HepG2 (cell line): ENCODE results near the gene ID3. TPM values are rescaled to one million over a fixed set of nuclear protein-coding genes. Genes with fewer than 3 reads are reported as not detected.

ENCODE experiments used
- ATF5 ChIP-seq: sonication (generic); formaldehyde crosslinking; IDR thresholded peaks from 2 replicates; pipeline ENCODE4 v1.4.0; 2020; ENCODE audit warnings: mild to moderate bottlenecking, low read depth, missing genetic modification reagents
- CBX2 ChIP-seq, 2 experiments: fragments of 200-600 bp in 1 of 2; sonication (generic); formaldehyde crosslinking in 1 of 2; IDR thresholded peaks; 2 replicates each; pipeline versions ENCODE4 v1.7.0 to v1.8.1; 2018 to 2022; ENCODE audit warnings: low read depth in 2 of 2, low read length in 1 of 2, mild to moderate bottlenecking in 1 of 2, missing genetic modification reagents in 1 of 2
- FLYWCH1 ChIP-seq: sonication (generic); formaldehyde crosslinking; IDR thresholded peaks from 2 replicates; pipeline ENCODE4 v1.8.1; 2023; ENCODE audit warnings: mild to moderate bottlenecking, missing genetic modification reagents
- GFI1 ChIP-seq: sonication (generic); formaldehyde crosslinking; IDR thresholded peaks from 2 replicates; pipeline ENCODE4 v1.5.0; 2020; ENCODE audit warnings: missing genetic modification reagents, mild to moderate bottlenecking, borderline replicate concordance
- HOXA5 ChIP-seq: sonication (generic); formaldehyde crosslinking; IDR thresholded peaks from 2 replicates; pipeline ENCODE4 v1.4.0; 2020; ENCODE audit warnings: missing genetic modification reagents
- KDM4B ChIP-seq: sonication (generic); formaldehyde crosslinking; IDR thresholded peaks from 2 replicates; pipeline ENCODE4 v1.4.0; 2020; ENCODE audit warnings: missing genetic modification reagents
- KLF11 ChIP-seq: IDR thresholded peaks from 2 replicates; pipeline ENCODE4 v1.6.1; 2016; ENCODE audit warnings: missing compliant biosample characterization
- KMT2B ChIP-seq: IDR thresholded peaks from 2 replicates; pipeline ENCODE4 v1.6.1; 2016; ENCODE audit warnings: missing genetic modification reagents, missing compliant biosample characterization
- NCOA2 ChIP-seq: sonication (generic); formaldehyde crosslinking; IDR thresholded peaks from 2 replicates; pipeline ENCODE4 v1.8.0; 2022; ENCODE audit warnings: inconsistent platforms
- ONECUT2 ChIP-seq: sonication (generic); formaldehyde crosslinking; IDR thresholded peaks from 2 replicates; pipeline ENCODE4 v1.4.0; 2020; ENCODE audit warnings: missing genetic modification reagents
- PBX3 ChIP-seq: sonication (generic); formaldehyde crosslinking; IDR thresholded peaks from 2 replicates; pipeline ENCODE4 v1.8.1; 2023; ENCODE audit warnings: missing genetic modification reagents, inconsistent platforms, borderline replicate concordance
- RNF2 ChIP-seq: fragments of 450-650 bp; conservative IDR thresholded peaks from 2 replicates; pipeline ENCODE4 v1.6.1; 2016; ENCODE audit warnings: low read depth
- SRF ChIP-seq: IDR thresholded peaks from 2 replicates; pipeline ENCODE4 v1.6.1; 2011; ENCODE audit warnings: mild to moderate bottlenecking, low read depth, low read length, moderate library complexity
- TFDP1 ChIP-seq: IDR thresholded peaks from 2 replicates; pipeline ENCODE4 v1.6.1; 2016; ENCODE audit warnings: missing compliant biosample characterization, missing genetic modification reagents, borderline replicate concordance
- TMF1 ChIP-seq: sonication (generic); formaldehyde crosslinking; IDR thresholded peaks from 2 replicates; pipeline ENCODE4 v1.8.1; 2022; ENCODE audit warnings: low read depth, missing genetic modification reagents
- U2AF1 ChIP-seq: fragments of 200-400 bp; formaldehyde crosslinking; optimal IDR thresholded peaks from 2 replicates; pipeline ENCODE3; 2017; ENCODE audit warnings: mild to moderate bottlenecking, low read depth, low read length
- ZBTB8A ChIP-seq: sonication (generic); formaldehyde crosslinking; IDR thresholded peaks from 2 replicates; pipeline ENCODE4 v1.4.0; 2020; ENCODE audit warnings: mild to moderate bottlenecking, low read depth, missing genetic modification reagents, borderline replicate concordance
- ZNF331 ChIP-seq: sonication (generic); formaldehyde crosslinking; IDR thresholded peaks from 2 replicates; pipeline ENCODE4 v1.4.0; 2020; ENCODE audit warnings: missing genetic modification reagents
- ZNF432 ChIP-seq: sonication (generic); formaldehyde crosslinking; IDR thresholded peaks from 2 replicates; pipeline ENCODE4 v1.5.0; 2020; ENCODE audit warnings: missing genetic modification reagents, mild to moderate bottlenecking, borderline replicate concordance
- ZNF446 ChIP-seq: sonication (generic); formaldehyde crosslinking; IDR thresholded peaks from 2 replicates; pipeline ENCODE4 v1.5.0; 2020; ENCODE audit warnings: mild to moderate bottlenecking, missing genetic modification reagents
- ZNF451 ChIP-seq: sonication (generic); formaldehyde crosslinking; IDR thresholded peaks from 2 replicates; pipeline ENCODE4 v1.5.0; 2020; ENCODE audit warnings: mild to moderate bottlenecking, missing genetic modification reagents
- ZNF501 ChIP-seq: sonication (generic); formaldehyde crosslinking; IDR thresholded peaks from 2 replicates; pipeline ENCODE4 v1.5.1; 2020; ENCODE audit warnings: mild to moderate bottlenecking, moderate library complexity, missing genetic modification reagents
- ZNF615 ChIP-seq: sonication (generic); formaldehyde crosslinking; IDR thresholded peaks from 2 replicates; pipeline ENCODE4 v1.5.0; 2020; ENCODE audit warnings: mild to moderate bottlenecking, missing genetic modification reagents, borderline replicate concordance
- ZNF629 ChIP-seq: sonication (generic); formaldehyde crosslinking; conservative IDR thresholded peaks from 2 replicates; pipeline ENCODE4 v1.5.0; 2020; ENCODE audit warnings: missing genetic modification reagents
- ZNF781 ChIP-seq: sonication (generic); formaldehyde crosslinking; IDR thresholded peaks from 2 replicates; pipeline ENCODE4 v1.5.1; 2020; ENCODE audit warnings: borderline replicate concordance, mild to moderate bottlenecking, missing genetic modification reagents; ENCODE audit errors: not compliant biosample characterization
- ZNF816 ChIP-seq: sonication (generic); formaldehyde crosslinking; IDR thresholded peaks from 2 replicates; pipeline ENCODE4 v1.8.0; 2022; ENCODE audit warnings: missing genetic modification reagents, mild to moderate bottlenecking, borderline replicate concordance
- ZNF839 ChIP-seq: sonication (generic); formaldehyde crosslinking; IDR thresholded peaks from 2 replicates; pipeline ENCODE4 v1.4.0; 2020; ENCODE audit warnings: missing genetic modification reagents, mild to moderate bottlenecking, borderline replicate concordance
- ZSCAN5A ChIP-seq: sonication (generic); formaldehyde crosslinking; IDR thresholded peaks from 2 replicates; pipeline ENCODE4 v1.8.0; 2022; ENCODE audit warnings: mild to moderate bottlenecking, missing genetic modification reagents, borderline replicate concordance
- polyA plus RNA-seq, 8 experiments: library from polyadenylated mRNA; depleted of rRNA in 3 of 8; stranded (reverse) in 7 of 8; unstranded in 1 of 8; fragments of >200 nt; fragmentation: Illumina TruSeq in 4 of 8; extraction: Trizol in 4 of 8; gene quantifications; 2 replicates each; pipeline versions ENCODE4 v1.2.1 to v1.2.3, GENCODE V29; 2011 to 2016; ENCODE audit warnings: low read depth in 4 of 8, missing spikeins in 1 of 8, mixed read lengths in 1 of 8; ENCODE audit not compliant: insufficient read depth in 1 of 8
- total RNA-seq, 5 experiments: library from RNA; depleted of rRNA; stranded (reverse); fragments of >200 nt; fragmentation: Illumina TruSeq; extraction: Trizol; gene quantifications; 2 replicates each; pipeline ENCODE4 v1.2.3, GENCODE V29; 2016; ENCODE audit warnings: low read depth in 1 of 5

Gene ID3
- total and polyA plus RNA-seq, 2 of the 13 experiments (the other 11 are each of a cell fraction or from before 2014, with no cell fraction given): 64.8 to 115 TPM

GRCh38 chr1:23539698-23540266, 19.5 kb downstream of the ID3 start (continued):
- 0 out of 2 replicates have a peak, but pooled peaks have one; percentile 12 for TF ChIP-seq KDM4B (CRISPR knock-in tag)
- peak; percentile 60; the same call in 1 of the 2 replicates for TF ChIP-seq ZNF501 (CRISPR knock-in tag)
- TF ChIP-seq ZNF451: no peak
- no peak for TF ChIP-seq GFI1 (CRISPR knock-in tag)
- TF ChIP-seq KMT2B: no peak
- no peak for TF ChIP-seq U2AF1
- no peak for TF ChIP-seq ZNF432 (CRISPR knock-in tag)
- TF ChIP-seq HOXA5: no peak
- 0 out of 2 replicates have a peak, but pooled peaks have one; percentile 23 for TF ChIP-seq SRF
- TF ChIP-seq CBX2 (IDR thresholded peaks at IDR 0.05; ENCODE audit: low read depth, low read length): no peak
- TF ChIP-seq CBX2 (CRISPR knock-in tag; IDR thresholded peaks at IDR 0.05; ENCODE audit: low read depth): no peak
- TF ChIP-seq ONECUT2 (CRISPR knock-in tag): no peak
- no peak for TF ChIP-seq ZNF781 (CRISPR knock-in tag)
- TF ChIP-seq KLF11 (CRISPR knock-in tag): 0 out of 2 replicates have a peak, but pooled peaks have one; percentile 42
- TF ChIP-seq ZNF615 (CRISPR knock-in tag): no peak
- TF ChIP-seq PBX3: no peak
- no peak for TF ChIP-seq ZSCAN5A (CRISPR knock-in tag)
- no peak for TF ChIP-seq ZNF629
- TF ChIP-seq ATF5 (CRISPR knock-in tag): no peak
- no peak for TF ChIP-seq ZNF839 (CRISPR knock-in tag)
- TF ChIP-seq ZNF816 (CRISPR knock-in tag): no peak
- no peak for TF ChIP-seq TFDP1 (CRISPR knock-in tag)
- TF ChIP-seq ZBTB8A: no peak
- TF ChIP-seq NCOA2 (CRISPR knock-in tag): peak; percentile 27; the same call in 1 of the 2 replicates
- no peak; the same call in 1 of the 2 replicates for TF ChIP-seq ZNF331 (CRISPR knock-in tag)
- no peak for TF ChIP-seq RNF2
- no peak for TF ChIP-seq TMF1 (CRISPR knock-in tag)
- TF ChIP-seq FLYWCH1 (CRISPR knock-in tag): no peak
- TF ChIP-seq ZNF446 (CRISPR knock-in tag): no peak
